KG1 (cell line): ENCODE measurements around the gene JAZF1.
A peak's percentile ranks its signal among the peaks of the same experiment; 100 is the strongest.

Source experiments
- DNase-seq: peaks from one replicate; lab custom pipeline; 2025; lab: John Stamatoyannopoulos, UW

The JAZF1 gene

GRCh38 chr7:28106321-28106829, 74.2 kb downstream of the JAZF1 start:
- no peak for DNase-seq

GRCh38 chr7:28105234-28105633, 75.4 kb downstream of the JAZF1 start:
- DNase-seq = no peak

GRCh38 chr7:28104811-28105210, 75.8 kb downstream of the JAZF1 start:
- DNase-seq = no peak

- DNase-seq = no peak
Observed at GRCh38 chr7:28104041-28104541, 76.5 kb downstream of the JAZF1 start.

- DNase-seq = no peak
Observed at GRCh38 chr7:28102797-28103196, 77.8 kb downstream of the JAZF1 start.

- peak; percentile 7 for DNase-seq
Observed at GRCh38 chr7:28096713-28097112, 83.9 kb downstream of the JAZF1 start.

GRCh38 chr7:28095231-28095630, 85.4 kb downstream of the JAZF1 start:
- DNase-seq = no peak

- peak; percentile 10 for DNase-seq
Observed at GRCh38 chr7:28093623-28094232, 86.9 kb downstream of the JAZF1 start.

- DNase-seq = no peak
Observed at GRCh38 chr7:28091190-28091589, 89.4 kb downstream of the JAZF1 start.

GRCh38 chr7:28088901-28089714, 91.5 kb downstream of the JAZF1 start:
- DNase-seq = no peak

GRCh38 chr7:28088032-28088431, 92.6 kb downstream of the JAZF1 start:
- no peak for DNase-seq

GRCh38 chr7:28086198-28086597, 94.4 kb downstream of the JAZF1 start:
- no peak for DNase-seq

GRCh38 chr7:28083998-28084985, 96.3 kb downstream of the JAZF1 start:
- no peak for DNase-seq

- DNase-seq = no peak
Observed at GRCh38 chr7:28083164-28083997, 97.2 kb downstream of the JAZF1 start.

- no peak for DNase-seq
Observed at GRCh38 chr7:28082071-28082470, 98.5 kb downstream of the JAZF1 start.

- peak; percentile 9 for DNase-seq
Observed at GRCh38 chr7:28081016-28081415, 99.6 kb downstream of the JAZF1 start.

- DNase-seq = peak; percentile 6
Observed at GRCh38 chr7:28078036-28078901, 102.3 kb downstream of the JAZF1 start.

GRCh38 chr7:28077616-28078015, 103.0 kb downstream of the JAZF1 start:
- DNase-seq = no peak

- no peak for DNase-seq
Observed at GRCh38 chr7:28076423-28077200, 104.0 kb downstream of the JAZF1 start.
